GM18505 (cell line): ENCODE measurements around the gene TJP1.

ENCODE experiments used
- ATAC-seq: cut with Tn5 transposase; IDR thresholded peaks from one replicate; pipeline ENCODE4 v1.9.1; 2021; ENCODE audit not compliant: unreplicated experiment
- POLR2A ChIP-seq: IDR thresholded peaks from 4 replicates; pipeline ENCODE4 v1.6.1; 2011; ENCODE audit warnings: borderline replicate concordance; ENCODE audit not compliant: insufficient read depth, insufficient read length; ENCODE audit errors: extremely low read depth

TJP1 gene

DNA sequence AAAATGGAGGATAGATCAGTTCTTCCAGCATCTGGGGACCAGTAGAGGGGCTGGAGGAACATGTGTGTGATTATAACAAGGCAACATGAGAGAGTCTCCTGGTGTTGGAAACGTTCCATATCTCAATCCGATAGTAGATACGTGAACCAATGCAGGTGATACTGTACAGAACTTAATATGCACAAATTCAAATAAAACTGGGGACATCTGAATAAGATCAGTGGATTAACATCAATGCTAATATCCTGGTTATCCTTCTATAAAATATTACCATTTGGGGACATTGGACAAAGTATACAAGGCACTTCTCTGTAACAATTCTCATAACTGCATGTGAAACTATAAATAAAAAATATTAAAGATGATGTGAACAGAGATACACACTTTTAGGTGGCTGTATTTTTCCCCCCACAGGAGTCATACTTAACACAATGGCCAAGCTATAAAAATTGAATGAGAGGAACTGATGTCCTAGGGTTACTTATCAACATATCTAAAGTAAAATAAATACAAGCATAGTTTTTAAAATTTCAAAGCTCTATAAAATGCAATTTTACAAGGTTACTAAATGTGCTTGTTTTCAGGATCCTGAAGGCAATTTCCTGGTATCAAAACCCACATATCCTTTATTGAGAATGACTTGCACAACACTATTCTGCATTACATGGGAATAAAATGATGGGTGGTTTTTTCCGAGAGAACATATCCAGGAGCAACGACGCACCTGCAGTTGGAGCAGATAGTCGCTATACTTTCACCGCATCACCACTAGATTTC lies 31.1 kb upstream of the TJP1 start:
- TF ChIP-seq POLR2A: no peak
- no peak for ATAC-seq

- no peak for ATAC-seq
- no peak for TF ChIP-seq POLR2A
Observed at GRCh38 chr15:29852201-29852600, 29.9 kb upstream of the TJP1 start.

GRCh38 chr15:29849716-29850115 lies 27.4 kb upstream of the TJP1 start:
- TF ChIP-seq POLR2A: no peak
- ATAC-seq: no peak

GRCh38 chr15:29849218-29849617 lies 26.9 kb upstream of the TJP1 start:
- no peak for TF ChIP-seq POLR2A
- ATAC-seq: no peak

GRCh38 chr15:29844290-29844903 lies 22.1 kb upstream of the TJP1 start:
- no peak for TF ChIP-seq POLR2A
- ATAC-seq: no peak

DNA sequence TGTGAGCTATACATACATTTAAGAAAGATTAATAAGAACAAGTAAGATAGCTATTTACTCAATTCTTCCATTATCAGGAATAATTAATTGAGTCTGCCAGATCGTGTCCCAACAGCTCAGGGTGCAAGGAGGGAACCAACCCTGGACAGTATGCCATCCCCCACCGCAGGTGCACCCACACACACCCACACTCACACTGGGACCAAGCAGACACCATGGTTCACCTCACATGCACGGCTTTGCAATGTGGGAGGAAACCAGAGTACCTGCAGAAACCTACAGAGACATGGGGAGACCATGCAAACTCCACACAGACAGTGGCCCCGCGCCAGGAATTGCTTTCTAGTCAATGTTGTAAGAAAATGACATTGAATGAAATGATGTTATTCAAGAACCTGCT lies 20.0 kb upstream of the TJP1 start:
- TF ChIP-seq POLR2A: no peak
- no peak for ATAC-seq

- no peak for ATAC-seq
- no peak for TF ChIP-seq POLR2A
Observed at GRCh38 chr15:29840926-29841325, 18.7 kb upstream of the TJP1 start.

GRCh38 chr15:29840054-29840453 lies 17.8 kb upstream of the TJP1 start:
- TF ChIP-seq POLR2A: no peak
- no peak for ATAC-seq

- ATAC-seq: no peak
- TF ChIP-seq POLR2A: no peak
Observed at GRCh38 chr15:29838352-29839010, 16.2 kb upstream of the TJP1 start.

- no peak for TF ChIP-seq POLR2A
- no peak for ATAC-seq
Observed at GRCh38 chr15:29835301-29835700, 13.0 kb upstream of the TJP1 start.

GRCh38 chr15:29832709-29833108 lies 10.4 kb upstream of the TJP1 start:
- ATAC-seq: no peak

GRCh38 chr15:29826908-29827820 lies 4.9 kb upstream of the TJP1 start:
- no peak for TF ChIP-seq POLR2A
- no peak for ATAC-seq

More at GRCh38 chr15:29832709-29833108, 10.4 kb upstream of the TJP1 start:
- TF ChIP-seq POLR2A: no peak

DNA sequence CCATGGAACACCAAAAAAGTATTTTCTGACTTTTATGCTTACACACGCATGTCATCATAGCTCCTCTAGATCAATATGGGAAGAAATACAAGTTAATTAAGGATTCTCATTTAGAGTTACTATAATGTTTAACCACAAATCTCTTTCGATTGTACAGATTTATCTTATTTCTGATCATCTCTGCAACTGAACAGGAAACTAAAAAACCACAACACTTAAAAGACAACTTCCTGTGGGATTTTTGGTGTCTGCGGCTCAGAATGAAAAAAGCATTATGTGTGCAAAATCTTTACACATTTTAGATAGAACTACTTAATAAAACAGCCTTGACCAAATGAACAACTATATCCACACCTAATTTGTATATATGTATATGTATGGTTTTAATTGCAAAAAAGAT lies 3.0 kb upstream of the TJP1 start:
- no peak for ATAC-seq
- TF ChIP-seq POLR2A: no peak
